NCI-H460 (cell line): ENCODE measurements around the gene CAMKMT. TPM values are rescaled to one million over a fixed set of nuclear protein-coding genes. Genes with fewer than 3 reads are reported as not detected.

Source experiments
- DNase-seq: peaks from one replicate; pipeline ENCODE4 v3.0.0-alpha.2; 2016; ENCODE audit warnings: low read depth; ENCODE audit errors: extremely low read depth
- total RNA-seq: library from RNA; depleted of rRNA; stranded (reverse); fragments of >200 nt; shearing (Covaris generic); gene quantifications from 2 replicates; pipeline ENCODE4 v1.2.3, GENCODE V29; 2014

Gene CAMKMT
- total RNA-seq, 1 experiment from 2014 or later = 10.3 TPM

DNA sequence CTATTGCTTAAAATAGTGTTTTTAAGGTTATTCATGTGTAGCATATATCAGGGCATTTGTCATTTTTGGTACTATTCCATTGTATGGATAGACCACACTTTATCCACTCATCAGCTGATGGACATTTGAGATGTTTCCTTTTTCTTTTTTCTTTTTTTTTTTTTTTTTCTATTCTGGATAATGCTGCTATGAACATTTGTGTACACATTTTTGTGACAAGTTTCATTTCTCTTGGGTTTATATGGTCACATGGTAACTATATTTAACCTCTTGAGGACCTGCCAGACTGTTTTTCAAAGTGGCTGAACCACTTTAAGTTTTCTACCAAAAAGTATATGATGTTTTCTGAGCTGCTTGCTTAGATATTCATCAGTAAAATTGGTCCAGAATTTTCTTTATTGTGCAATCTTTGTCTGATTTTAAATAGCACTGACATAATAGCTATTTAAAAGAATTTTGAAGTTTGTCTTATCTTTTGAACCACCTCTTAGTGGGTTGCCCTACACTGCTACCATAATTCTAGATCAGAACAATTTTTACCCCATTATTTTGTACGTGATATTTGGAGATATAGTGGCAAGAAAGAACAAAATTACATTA is 360.4 kb downstream of the CAMKMT start:
- no peak for DNase-seq

DNA sequence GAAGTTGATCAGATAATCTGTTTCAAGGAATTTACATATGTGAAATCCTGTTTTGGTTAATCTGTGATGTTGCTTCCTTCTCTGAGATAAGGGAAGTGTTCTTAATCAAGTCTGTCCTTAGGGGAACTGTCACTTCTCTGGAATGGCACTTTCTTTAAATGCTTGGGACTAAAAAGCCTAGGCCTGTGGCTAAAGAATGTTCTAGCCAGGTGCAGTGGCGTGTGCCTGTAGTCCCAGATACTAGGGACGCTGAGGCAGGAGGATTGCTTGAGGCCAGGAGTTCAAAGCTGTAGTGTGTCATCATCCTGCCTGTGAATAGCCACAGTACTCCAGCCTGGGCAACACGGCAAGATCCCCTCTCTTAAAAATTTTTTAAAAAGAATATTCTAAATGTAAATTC is 362.2 kb downstream of the CAMKMT start:
- no peak for DNase-seq

DNA sequence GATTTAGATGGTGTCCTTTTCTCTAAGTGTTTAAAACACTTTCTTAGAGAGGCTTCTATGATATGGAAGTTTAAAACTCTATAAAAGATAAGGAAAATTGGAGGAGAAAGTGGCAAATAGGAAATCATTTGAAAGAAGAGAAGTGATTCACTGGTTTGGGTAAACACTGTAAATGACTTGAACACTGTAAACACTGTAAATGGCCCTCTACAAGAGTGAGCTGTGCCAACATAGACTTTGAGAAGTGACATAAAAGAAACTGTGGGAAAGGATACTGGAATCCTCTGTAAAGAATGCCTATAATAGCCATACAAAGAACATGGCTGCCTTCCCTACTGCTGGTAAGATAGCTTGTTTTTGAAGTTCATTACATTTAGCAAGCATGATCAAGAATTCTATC is 368.8 kb downstream of the CAMKMT start:
- DNase-seq = no peak

DNA sequence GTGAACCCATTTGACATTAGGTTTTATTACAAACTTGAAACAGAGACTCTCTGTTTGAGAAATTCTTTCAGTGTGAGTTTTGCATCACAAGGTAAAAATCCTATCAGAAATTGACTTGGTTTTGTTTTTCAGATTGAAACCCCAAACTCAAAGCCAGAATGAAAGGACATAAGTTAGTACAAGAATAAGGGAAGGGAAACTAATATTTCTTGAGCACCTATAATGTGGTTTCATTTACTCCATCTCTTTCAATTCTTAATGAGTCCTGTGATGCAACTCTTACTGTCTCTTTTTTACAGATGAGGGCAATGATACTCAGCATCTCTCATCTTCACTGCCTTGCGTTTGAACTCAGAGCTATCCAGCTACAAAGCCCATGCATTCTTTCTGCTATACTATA is 369.8 kb downstream of the CAMKMT start:
- DNase-seq = no peak

DNA sequence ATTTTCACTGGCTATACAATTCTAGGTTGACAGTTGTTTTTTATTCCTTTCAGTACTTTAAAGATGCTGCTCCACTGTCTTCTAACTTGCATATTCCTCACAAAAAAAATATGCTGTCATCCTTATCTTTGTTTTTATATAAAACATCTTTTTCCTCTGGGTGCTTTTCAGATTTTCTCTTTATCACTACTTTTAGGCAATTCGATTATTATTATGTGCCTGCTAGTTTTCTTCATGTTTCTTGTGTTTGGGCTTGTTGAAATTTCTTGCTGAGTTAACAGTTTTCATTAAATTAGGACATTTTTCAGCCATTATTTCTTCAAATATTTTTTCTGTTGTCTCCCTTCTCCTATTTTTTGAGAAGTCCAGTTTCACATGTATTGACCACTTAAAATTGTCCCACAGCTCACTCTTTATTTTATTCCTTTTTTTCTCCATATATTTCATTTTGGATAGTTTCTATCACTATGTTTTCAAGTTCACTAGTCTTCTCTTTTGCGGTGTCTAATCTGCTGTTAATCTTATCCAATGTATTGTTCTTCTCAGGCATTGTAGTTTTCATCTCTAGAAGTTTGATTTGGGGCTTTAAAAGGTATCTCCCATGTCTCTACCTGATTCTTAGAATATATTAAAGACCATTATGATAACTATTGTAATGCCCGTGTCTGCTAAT is 374.7 kb downstream of the CAMKMT start:
- no peak for DNase-seq

DNA sequence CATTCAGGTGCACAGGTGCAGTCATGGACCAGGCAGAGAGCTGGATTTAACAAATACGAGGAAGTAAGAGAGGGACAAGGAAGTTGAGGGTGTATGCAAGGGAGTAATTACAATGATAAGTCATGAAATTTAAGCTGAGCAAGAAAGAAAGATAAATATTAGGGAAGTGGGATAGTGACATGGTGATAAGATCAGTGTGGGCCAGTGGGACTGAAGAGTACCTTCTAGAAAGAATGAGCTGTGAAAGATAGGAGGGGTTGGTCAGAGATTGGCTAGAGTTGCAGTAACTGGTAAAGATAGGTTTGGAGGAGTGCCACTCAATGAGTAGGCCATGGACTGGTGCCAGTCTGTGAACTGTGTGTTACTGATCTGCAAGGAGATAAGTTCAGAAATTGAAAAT is 378.9 kb downstream of the CAMKMT start:
- DNase-seq = no peak

DNA sequence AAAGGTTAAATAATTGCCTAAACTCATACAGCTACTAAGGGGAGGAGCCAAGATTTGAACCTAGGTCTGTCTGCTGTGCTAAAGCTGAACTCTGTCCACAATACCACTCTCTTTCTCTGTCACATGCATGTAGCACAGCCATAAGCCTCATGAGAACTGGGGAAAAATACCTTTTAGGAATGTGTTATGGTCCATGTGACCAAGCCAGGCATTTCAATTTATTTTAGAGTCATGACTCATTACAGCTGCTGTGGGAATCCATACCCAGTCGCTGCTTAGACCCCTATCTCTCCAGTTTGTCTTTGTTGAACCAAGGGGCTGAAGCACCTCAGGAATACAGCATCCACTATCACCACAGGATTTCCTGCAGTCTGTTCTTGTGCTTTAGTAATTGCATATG is 379.8 kb downstream of the CAMKMT start:
- no peak for DNase-seq

DNA sequence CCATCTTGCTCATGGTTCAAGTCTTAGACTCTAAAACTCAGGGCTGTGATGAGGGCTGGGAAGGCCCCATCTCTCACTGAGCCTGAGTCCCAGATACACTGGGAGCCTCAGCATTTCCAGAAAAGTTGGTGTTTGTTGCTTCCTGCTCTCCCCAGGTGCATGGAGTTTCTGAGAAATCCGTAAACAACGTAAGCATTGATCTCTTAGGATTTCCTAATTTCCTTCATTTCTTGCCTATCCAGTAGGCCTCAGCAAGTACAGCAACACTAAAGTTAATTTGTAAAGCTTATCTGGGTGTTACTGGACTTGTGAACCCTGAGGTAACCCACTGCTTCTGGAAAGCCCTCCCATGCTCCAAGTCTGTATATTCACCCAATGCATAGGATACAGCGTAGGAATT is 380.3 kb downstream of the CAMKMT start:
- no peak for DNase-seq

DNA sequence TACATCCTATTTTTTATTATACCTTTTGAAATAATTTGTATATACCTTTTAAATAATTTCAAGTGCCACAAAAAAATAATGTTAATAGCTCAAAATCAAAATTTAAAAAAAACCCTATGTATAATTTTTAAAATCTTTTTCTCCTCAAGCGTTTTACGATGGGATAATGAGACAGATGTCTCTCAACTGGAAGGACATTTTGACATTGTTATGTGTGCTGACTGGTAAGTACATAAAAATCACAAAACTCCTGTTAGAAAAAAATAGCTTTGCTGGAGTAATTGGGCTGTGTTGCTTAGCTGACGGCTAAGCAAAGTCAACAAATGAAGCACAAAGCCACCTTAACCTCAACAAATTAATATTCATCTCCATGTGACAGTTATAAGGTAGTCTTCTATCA is 381.7 kb downstream of the CAMKMT start:
- DNase-seq = no peak

DNA sequence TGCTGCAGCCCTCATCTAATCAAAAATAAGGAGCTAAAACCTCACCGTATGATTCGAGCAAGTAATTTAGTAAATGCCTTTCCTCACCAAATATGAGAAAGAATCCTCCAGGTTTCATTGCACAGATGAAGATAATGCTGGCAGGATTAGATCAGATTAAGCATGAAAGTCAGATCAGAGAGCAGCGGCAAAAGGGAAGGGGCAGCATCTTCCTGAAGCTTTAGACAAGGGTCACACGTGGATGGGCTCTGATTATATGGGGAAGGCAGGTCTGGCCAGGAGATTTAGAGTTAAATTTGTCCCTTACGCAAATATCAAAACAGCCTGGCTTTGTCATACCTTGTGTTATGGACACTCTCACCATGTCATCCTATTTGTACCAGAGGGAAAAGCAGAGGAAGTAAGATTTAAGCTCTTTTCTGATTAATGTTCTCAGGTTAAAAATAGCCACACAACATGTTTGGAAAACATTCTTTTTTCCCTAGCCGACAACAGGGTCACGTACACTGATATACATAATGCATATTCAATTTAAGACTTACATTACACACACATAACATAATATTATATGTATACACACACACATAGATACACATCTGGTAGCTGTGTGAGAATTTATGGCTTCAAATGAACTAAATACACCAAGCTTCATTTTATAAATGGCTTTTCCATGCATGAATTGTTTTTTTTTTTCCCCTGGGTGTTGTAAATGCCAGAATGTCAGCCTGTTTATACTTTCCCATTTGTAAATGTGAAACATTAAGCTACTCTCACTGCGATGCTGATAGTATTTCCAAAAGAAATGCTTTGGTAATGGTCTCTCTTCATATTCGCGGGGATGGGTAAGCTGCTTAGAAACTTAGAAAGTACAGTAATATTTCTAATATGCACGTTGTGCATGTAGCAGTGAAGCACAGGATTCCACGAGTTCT is 383.5 kb downstream of the CAMKMT start:
- DNase-seq = no peak

DNA sequence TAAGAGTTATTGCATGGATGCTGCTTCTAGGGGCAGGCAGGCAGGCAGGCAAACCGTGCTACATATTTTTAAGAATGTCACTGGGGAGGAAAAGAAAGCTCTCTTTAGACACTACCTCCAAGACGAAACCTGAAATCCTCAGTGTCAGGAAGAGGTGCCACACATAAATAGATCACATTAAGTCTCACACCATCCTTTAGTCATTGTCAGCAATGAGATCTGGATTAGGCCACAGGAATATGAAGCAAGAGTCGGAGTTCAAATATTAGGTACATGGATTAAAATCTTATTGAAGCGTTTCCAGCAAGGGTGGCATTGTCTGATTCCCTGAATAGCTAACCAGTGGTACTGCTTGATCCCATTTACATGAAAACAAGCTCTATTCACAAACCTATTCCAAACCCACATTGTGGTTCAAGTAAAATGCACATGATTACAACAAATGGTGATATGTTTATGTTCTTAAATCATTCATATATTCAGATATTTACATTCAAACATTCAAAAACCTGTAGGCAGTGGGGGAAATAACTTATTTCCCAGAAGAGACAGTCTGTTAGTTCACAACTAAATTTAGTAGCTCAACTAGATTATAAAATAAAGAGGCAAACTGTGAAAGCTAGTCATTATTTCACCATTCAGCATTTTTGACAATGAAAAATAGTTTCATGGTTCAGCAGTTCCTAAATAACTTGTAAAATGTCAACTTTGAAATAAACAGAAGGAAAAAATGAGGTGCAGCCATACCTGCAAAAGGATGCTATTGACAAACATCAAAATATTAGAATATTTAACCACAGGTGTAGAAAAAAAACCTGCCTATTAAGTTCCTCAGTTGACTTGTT is 384.4 kb downstream of the CAMKMT start:
- no peak for DNase-seq

DNA sequence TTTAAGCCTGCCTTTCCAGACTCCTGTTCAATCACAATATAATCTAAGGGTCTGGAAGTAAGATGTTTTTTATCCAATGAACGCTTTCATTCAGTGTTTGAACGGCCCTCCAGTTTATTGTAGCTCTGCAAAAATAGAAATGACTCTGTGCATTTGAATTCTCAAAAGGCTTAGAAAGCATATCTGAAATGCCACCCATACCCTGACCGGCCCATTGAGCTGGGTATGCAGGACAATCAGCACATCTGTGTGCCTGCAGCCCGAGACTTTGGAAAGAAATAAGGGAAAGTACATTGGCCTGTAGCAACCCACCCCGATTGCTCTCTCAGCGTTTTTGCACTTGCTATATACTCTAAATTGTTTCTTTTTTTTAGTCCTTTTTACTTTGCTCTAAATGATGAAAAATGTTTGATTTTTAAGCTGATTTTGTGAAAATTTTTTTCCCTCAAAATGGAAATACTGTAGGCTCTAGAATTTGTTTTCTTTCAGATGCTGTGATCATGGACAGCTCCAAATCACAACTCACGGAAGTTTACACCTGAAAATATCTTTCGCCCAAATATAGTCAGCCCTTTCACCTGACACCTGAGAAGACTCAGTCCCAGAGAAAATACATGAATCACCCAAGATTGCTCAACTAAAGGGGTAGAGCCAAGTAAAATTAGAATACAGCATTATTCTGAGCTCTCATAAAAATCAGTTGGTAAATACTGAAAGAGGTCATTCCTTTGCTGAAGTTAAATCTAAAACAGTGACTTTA is 385.3 kb downstream of the CAMKMT start:
- no peak for DNase-seq

DNA sequence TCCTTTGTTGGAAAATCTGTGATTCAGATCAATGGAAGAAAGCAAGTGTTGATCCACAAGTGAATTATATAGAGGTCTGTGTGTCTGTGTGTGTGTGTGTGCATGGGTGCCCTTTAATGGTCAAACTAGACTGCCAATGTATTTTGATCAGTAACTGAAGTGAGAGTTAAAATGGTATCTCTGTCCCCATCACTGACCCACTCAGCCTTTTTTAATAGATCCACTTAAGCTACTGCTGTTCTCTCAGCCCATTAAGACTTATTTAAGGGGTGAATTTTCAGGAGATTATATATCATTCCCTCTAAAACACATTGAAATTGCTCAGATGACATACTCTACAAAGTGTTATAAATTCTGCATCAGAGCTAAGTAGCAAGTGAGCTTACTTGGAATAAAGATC is 386.0 kb downstream of the CAMKMT start:
- DNase-seq = no peak

DNA sequence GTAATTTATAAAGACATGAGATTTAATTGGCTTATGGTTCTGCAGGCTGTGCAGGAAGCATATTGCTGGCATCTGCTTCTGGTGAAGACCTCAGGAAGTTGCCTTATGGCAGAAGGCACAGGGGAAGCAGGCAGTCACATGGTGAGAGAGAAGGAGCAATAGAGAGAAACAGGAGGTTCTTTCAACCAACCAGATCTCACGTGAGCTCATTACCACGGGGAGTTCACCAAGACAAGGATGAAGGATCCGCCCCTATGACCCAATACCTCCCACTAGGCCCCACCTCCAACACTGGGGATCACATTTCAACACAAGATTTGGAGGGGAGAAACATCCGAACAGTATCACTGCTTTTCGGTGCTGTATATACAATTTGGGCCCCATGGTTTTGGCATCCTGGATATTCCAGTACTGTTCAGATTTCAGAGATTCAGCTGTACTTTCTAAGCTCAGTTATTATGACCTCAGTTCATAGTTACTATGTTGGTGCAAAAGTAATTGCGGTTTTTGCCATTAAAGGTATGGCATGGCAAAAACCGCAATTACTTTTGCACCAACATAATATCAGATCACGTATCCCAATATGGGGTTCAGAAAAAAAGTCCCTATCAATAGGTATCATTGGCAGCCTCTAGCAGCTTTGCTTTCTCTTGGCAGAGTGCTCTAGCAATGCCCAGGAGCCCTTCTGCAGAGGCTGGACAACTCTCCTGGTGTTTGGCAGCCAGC is 390.2 kb downstream of the CAMKMT start:
- DNase-seq = no peak

DNA sequence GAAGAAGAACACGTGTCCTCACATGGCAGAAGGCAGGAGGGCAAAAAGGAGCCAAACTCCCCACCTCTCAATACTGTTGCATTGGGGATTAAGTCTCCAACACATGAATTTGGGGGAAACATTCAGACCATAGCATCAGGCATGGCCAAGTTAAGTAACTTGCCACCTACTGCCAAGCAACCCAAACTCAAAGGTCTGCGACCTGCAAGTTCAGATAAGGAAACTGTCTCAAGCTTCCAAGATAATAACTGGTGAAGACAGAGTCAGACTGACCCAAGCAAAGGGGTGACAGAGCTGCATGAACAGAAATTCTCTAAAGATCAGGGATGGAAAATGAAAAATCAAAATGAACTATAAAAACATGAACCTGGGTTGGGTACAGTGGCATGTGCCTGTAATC is 391.0 kb downstream of the CAMKMT start:
- DNase-seq = no peak

DNA sequence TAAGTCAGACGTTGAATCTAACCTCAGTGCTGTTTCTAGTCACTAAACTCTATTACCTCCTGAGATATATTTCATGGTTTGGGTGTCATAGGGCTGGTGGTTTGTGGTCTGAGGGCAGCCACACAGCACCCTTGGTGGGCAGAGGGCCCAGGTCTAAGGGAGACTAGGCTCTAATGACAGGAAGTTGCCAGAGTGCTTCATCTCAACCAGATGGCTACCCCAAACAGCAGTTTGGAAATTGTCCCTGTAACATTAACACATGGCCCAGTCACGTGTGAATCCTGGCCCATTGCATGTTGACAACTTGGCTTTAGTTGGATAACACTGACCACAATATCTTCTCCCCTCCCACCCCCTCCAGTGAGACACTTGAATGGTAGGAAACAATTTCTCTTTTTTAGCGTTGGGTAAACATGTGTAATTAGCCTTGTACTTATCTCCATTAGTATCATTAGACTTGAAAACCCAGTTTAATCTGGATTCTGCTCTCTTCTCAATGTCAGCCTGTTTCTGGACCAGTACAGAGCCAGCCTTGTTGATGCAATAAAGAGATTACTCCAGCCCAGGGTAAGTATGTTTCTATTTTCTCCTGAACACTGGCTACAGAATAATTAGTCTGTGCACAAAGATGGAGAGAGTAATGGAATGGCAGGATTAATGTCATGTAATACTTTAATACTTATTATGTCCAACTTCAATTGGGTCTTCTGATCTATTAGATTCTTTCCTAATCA is 392.0 kb downstream of the CAMKMT start:
- DNase-seq = no peak

DNA sequence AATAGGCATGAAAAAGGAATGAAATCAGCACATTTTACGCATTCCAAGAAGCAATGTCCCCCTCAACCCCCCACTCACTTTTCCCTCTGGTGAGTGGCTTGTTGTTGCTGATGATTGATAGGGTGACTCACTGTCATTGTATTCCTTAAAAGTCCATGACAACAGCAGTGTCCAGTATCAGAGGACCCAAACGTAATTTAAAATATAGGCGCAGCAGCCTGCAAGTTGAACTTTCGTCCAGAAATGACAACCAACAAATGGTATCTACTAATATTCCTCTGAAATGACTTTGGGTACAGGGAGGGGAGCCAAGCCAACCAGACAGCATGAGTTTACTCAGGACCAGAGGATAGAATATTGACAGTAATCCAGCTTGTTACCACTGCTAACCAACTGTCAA is 396.8 kb downstream of the CAMKMT start:
- no peak for DNase-seq

DNA sequence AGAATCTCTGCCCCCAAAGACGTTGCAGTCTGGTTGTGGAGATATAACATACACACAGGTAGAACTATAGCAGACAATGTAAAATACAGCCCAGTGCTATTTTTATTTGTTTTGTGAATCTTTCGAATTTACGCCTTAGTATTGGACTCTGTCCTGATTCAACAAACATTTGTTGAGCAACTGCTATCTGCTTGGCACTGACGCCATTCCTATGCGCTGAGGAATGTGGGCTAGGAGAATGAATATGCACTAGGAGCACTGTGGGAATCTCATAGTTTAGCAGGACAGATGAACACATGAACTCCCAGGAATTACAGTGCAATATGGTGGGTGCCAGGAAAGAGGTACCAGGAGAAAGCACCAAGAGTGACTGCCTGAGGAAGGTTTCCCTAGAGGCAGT is 398.1 kb downstream of the CAMKMT start:
- peak; percentile 35 for DNase-seq

DNA sequence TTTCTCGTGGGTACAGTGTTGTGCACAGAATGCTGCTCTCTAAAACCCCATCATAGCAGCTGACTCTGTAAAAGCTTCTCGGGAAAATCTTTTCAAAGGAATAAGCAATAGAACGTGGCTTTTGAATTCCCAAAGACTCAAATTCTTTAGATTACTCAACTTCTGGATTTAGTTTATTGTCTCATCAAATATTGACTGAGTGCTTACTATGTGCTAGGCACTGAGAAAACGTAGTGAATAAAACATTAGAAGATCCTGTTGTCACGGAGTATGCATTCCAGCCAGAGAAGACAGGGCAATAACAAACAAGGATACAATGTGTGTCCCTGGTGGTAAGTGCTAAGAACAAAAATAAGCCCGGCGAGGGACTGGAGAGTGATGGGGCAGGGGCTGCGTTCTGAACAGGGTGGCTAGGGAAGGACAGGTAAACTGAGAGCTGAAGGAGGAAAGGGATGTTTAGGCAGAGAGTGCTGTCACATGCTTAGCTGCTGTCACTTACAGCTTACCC is 401.6 kb downstream of the CAMKMT start:
- DNase-seq = no peak
